Hypothalamus (tissue), 51 donors: Measurements from ENCODE around the gene SLC7A6OS.
A peak's percentile ranks its signal among the peaks of the same experiment; 100 is the strongest.

Experiments used
- DNase-seq, 51 donors: peaks; one replicate each; lab custom pipeline; 2025; lab: John Stamatoyannopoulos, UW

The SLC7A6OS gene

DNA sequence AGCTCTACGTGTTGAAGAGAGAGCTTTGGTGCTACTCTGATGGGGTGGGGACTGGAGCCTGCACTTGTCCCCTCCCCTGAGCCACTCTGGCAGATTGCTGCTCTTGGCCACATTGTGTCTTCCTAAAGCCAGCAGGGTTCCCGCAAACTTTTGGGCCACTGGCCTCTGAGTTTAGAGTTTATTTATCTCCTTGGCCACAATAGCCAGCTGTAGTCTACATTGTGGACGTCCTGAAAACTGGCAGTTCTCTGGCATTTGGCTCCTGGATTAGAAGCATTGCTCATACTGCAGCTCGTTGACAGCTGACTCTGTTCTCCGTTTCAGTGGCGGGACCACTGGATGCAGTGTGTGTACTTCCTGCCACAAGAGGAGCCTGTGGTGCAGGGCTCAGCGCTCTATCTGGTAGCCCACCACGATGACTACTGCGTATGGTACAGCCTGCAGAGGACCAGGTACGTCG, 34.6 kb upstream of the SLC7A6OS start:
- no peak for DNase-seq

- no peak for DNase-seq
Measured at GRCh38 chr16:68344252-68344651, 33.5 kb upstream of the SLC7A6OS start.

- DNase-seq, result no peak
Measured at GRCh38 chr16:68343137-68343536, 32.4 kb upstream of the SLC7A6OS start.

DNA sequence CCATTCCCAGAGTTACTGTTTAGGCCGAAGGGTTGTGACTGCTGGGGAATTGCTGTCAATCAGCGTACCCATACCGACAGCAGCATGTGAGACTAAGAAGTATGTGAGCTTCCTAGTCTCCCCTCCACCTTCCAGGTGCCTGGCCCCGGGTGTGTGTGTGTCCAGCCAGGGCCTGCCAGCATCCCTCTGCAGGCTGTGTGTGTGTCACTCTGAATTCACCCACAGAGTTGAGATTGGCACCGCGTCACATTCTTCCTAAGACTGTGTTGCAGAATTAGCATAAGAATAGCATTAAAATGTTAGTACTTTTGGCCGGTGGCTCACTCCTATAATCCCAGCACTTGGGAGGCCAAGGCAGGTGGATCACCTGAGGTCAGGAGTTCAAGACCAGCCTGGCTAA, 31.9 kb upstream of the SLC7A6OS start:
- no peak for DNase-seq

DNA sequence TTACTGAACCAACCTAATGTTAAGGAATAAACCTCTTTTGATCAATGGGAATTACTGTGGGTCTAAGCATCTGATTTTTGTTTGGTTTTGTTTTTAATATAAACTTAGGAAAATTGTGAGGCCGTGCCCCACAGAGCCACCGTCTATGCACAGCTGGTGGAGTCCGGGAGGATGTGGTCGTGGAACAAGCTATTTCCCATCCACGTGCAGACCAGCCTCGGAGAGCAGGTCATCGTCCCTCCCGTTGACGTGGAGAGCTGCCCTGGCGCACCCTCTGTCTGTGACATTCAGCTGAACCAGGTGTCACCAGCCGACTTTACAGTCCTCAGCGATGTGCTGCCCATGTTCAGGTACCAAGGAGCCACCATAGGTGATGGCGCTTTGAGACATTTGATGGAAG, 28.5 kb upstream of the SLC7A6OS start:
- DNase-seq, result no peak

- DNase-seq, result no peak
Measured at GRCh38 chr16:68338326-68339119, 27.8 kb upstream of the SLC7A6OS start.

DNA sequence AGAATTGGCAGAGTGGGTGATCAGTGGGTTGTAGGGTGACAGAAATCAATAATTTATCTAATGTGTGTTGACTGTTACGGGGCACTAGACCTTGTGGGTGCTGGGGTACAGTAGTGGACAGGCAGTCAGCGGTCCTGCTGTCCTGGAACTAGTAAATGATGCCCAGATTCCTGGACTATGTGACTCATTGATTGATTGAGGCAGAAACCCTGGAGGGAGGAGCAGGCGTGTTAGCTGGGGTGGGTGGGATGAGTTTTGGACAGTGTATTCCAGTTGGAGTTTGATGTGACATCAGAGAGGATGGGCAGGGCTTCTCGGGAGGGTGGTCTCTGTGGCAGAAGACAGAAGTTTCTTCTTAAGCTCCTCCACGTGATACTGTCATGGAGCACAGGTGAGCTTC, 24.4 kb upstream of the SLC7A6OS start:
- no peak for DNase-seq

DNA sequence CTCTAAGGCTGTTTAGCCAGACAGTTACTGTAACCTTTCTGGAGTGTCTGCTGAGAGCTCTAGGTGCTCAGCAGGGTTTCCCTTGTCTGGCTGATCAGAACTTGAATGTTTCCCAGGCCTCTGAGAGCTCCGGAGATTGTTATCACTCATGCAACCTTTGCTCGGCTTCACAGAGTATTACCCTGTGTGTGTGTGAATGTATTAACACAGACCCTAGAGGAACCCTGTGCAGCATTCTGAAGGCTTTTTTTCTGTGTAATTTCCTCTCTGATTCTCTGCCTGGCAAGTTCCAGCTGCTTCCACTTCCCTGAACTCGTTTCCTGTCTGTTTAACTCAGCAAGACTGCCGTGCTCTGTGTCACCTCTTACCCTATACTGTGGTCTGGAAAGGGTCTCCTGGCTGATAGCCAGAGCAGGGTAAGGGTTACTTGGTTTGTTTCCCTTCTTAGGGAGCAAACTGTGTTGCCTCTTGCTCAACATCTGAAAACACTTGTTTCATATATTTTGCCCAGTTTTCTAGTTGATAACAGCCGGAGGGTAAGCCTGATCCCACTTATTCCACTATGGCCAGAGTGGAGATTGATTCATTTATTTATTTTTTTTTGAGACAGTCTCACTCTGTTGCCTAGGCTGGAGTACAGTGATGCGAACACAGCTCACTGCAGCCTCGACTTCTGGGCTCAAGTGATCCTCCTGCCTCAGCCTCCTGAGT, 21.8 kb upstream of the SLC7A6OS start:
- peak in 12 of 51 donors; percentile 10 to 59 (median 22) for DNase-seq

- no peak for DNase-seq
Measured at GRCh38 chr16:68331879-68332410, 21.2 kb upstream of the SLC7A6OS start.

DNA sequence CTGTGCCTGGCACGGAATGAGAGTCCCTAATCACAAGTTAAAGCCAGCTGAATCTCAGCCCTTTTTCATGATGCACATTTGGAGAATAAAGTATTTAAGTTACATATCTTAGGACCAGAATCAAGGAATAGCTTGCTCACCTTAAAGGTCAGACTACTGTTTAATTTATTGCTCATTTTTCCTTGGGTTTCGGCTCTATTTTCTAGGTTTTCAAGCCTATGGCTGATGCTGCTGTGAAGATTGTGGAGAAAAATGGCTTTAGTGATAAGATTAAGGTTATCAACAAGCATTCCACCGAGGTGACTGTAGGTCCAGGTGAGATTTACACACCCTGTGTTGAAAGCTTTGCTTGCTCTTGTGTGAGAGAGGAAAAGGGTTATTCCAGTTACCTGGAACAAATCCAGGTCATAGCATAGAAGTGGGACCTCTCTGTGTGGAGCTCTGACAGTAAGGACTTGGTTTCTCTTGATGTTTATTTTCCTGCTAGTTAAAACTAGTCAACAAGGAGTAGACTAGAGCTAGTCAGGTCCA, 18.2 kb upstream of the SLC7A6OS start:
- DNase-seq, result no peak

- peak in 48 of 51 donors; percentile 10 to 84 (median 59) for DNase-seq
Measured at GRCh38 chr16:68328151-68328859, 17.6 kb upstream of the SLC7A6OS start.

- no peak for DNase-seq
Measured at GRCh38 chr16:68324780-68325357, 14.1 kb upstream of the SLC7A6OS start.

DNA sequence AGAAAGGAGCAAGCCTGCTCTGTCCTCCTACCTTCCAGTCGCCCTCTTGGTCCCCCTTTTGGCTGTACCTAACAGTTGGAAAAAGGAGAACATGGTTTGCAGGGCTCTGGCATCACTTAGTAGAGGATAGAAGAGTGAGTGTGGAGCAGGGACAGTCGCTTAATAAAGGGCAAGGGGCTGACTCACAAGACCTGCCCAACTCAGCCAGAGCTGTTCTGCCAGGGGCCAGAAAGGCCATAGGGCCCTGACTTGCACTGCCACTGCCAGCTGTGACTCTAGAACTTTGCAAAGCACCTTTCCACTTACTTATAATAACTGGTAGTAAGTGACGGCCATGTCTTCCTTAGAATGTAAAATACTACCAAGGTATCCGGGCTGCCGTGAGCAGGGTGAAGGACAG, 13.6 kb upstream of the SLC7A6OS start:
- no peak for DNase-seq

- DNase-seq, result no peak
Measured at GRCh38 chr16:68319185-68319908, 8.6 kb upstream of the SLC7A6OS start.

GRCh38 chr16:68313116-68313515, 2.4 kb upstream of the SLC7A6OS start:
- DNase-seq, result no peak

- DNase-seq, result peak in 7 of 51 donors; percentile 43 to 55 (median 48)
Measured at GRCh38 chr16:68310437-68310773, 341 bp downstream of the SLC7A6OS start.

- DNase-seq, result no peak
Measured at GRCh38 chr16:68309799-68310198, 947 bp downstream of the SLC7A6OS start.

DNA sequence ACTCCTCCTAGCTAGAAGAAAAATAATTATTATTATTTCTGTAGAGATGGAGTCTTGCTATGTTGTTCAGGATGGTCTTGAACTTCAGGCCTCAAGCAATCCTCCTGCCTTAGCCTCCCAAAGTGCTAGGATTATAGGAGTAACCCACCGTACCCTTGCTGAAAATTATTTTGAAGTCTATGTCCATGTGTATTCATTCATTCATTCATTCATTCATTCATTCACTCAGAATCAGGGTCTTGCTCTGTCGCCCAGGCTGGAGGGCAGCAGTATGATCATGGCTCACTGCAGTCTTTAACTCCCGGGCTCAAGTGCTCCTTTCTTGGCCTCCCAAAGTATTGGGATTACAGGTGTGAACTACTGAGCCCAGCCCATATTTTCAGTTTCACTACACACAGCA, 4.1 kb downstream of the SLC7A6OS start:
- DNase-seq, result no peak

DNA sequence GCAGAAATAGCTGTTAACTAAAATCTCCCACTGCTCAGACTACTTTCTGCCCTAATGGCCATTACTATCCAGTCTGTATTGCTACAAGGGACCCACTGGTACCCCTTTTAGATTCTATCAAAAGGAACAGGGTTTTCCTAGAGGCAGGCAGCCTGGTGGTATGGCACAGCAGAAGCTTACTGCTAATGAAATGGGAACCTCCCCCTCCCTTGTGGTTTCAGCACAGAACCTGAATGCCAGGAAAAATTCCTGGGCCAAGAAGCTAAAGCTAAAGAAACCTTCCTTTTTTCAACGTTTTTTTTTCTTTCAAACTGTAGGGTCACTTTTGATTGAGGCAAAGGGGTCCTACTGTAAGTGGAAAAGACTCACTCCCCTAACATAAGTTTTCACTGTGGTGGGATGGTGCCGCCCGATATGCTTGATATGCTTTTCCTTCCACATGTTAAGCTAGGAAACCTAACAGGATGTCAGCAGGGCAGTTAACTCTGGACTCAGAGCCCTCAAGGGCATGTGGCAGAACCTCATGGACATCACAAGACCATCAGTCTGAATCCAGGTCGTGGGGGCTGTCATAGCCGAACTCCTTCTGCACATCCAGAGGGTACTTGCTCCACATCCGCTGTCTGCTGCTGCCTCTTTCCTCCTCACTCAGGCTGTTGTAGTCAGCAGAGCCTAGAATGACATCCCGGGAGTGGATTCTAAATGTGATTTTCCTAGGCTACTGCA, 9.8 kb downstream of the SLC7A6OS start:
- no peak for DNase-seq
